Hypothalamus (tissue), 51 donors: Measurements from ENCODE around the gene CHMP2B.
"Not testable (repeated sequence)": the region's sequence is repeated elsewhere in the genome, so short reads cannot be mapped to it uniquely, and the experiment has no call there.

ENCODE experiments used
- DNase-seq, 51 donors: peaks; one replicate each; lab custom pipeline; 2025; lab: John Stamatoyannopoulos, UW

Gene CHMP2B

DNA sequence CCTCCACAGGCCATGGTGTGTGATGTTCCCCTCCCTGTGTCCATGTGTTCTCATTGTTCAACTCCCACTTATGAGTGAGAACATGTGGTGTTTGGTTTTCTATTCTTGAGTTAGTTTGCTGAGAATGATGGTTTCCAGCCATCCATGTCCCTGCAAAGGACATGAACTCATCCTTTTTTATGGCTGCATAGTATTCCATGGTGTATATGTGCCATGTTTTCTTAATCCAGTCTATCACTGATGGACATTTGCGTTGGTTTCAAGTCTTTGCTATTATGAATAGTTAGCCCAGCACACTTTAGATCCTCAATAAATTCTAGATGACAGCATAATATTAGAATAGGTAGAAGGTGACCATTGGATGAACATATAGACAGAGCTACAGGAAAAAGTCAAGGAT, 77.9 kb downstream of the CHMP2B start:
- DNase-seq: not testable (repeated sequence)
